GM19467 (cell line): ENCODE results near the gene SLC35B2.

Source experiments
- ATAC-seq: cut with Tn5 transposase; IDR thresholded peaks from one replicate; pipeline ENCODE4 v1.9.1; 2021; ENCODE audit warnings: mild to moderate bottlenecking, moderate library complexity; ENCODE audit not compliant: unreplicated experiment

The SLC35B2 gene

GRCh38 chr6:44286285-44286565, 28.9 kb upstream of the SLC35B2 start:
- ATAC-seq: no peak

GRCh38 chr6:44285552-44286284, 28.4 kb upstream of the SLC35B2 start:
- no peak for ATAC-seq

GRCh38 chr6:44284867-44285266, 27.5 kb upstream of the SLC35B2 start:
- ATAC-seq: no peak

- no peak for ATAC-seq
These were observed 26.8 kb upstream of the SLC35B2 start for GRCh38 chr6:44284121-44284520.

- ATAC-seq: no peak
These were observed 21.7 kb upstream of the SLC35B2 start for GRCh38 chr6:44278774-44279697.

- no peak for ATAC-seq
These were observed 21.0 kb upstream of the SLC35B2 start for GRCh38 chr6:44278315-44278714.

GRCh38 chr6:44277763-44278162, 20.4 kb upstream of the SLC35B2 start:
- ATAC-seq: no peak

GRCh38 chr6:44276667-44277640, 19.6 kb upstream of the SLC35B2 start:
- ATAC-seq: no peak

- no peak for ATAC-seq
These were observed 18.7 kb upstream of the SLC35B2 start for GRCh38 chr6:44275749-44276648.

GRCh38 chr6:44275271-44275748, 18.0 kb upstream of the SLC35B2 start:
- ATAC-seq: no peak

GRCh38 chr6:44273617-44274016, 16.3 kb upstream of the SLC35B2 start:
- ATAC-seq: no peak

- no peak for ATAC-seq
These were observed 15.8 kb upstream of the SLC35B2 start for GRCh38 chr6:44272999-44273566.

GRCh38 chr6:44272529-44272928, 15.2 kb upstream of the SLC35B2 start:
- ATAC-seq: no peak

GRCh38 chr6:44271914-44272313, 14.6 kb upstream of the SLC35B2 start:
- ATAC-seq: no peak

GRCh38 chr6:44271406-44271723, 14.0 kb upstream of the SLC35B2 start:
- no peak for ATAC-seq

- ATAC-seq: no peak
These were observed 13.4 kb upstream of the SLC35B2 start for GRCh38 chr6:44270526-44271405.

GRCh38 chr6:44269921-44270525, 12.7 kb upstream of the SLC35B2 start, which contains the start of gene TMEM151B:
Gene TMEM151B (plus strand): TSS chr6:44270450. CDS start chr6:44270743, 293 bp downstream.
- no peak for ATAC-seq
